GM19463 (cell line): ENCODE results near the gene PET100.

ENCODE experiments used
- ATAC-seq: cut with Tn5 transposase; IDR thresholded peaks from one replicate; pipeline ENCODE4 v1.9.1; 2021; ENCODE audit warnings: mild to moderate bottlenecking, moderate library complexity; ENCODE audit not compliant: unreplicated experiment

PET100 gene

DNA sequence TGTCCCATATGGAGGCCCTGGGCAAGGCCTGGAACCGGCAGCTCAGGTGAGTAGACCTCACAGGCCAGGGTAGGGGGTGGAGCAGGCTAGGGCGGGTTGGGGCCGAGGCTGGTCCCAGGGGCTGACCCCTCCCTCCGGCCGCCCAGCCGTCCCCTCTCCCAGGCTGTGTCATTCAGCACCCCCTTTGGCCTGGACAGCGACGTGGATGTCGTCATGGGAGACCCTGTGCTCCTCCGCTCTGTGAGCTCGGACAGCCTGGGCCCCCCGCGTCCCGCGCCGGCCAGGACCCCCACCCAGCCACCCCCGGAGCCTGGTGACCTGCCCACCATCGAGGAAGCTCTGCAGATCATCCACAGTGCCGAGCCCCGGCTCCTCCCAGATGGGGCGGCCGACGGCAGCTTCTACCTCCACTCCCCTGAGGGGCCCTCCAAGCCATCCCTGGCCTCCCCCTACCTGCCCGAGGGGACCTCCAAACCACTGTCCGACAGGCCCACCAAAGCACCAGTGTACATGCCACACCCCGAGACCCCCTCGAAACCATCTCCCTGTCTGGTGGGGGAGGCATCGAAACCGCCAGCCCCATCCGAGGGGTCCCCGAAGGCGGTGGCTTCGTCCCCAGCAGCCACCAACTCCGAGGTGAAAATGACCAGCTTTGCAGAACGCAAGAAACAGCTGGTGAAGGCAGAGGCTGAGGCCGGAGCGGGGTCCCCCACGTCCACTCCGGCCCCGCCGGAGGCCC lies 17.9 kb upstream of the PET100 start:
- ATAC-seq = no peak

DNA sequence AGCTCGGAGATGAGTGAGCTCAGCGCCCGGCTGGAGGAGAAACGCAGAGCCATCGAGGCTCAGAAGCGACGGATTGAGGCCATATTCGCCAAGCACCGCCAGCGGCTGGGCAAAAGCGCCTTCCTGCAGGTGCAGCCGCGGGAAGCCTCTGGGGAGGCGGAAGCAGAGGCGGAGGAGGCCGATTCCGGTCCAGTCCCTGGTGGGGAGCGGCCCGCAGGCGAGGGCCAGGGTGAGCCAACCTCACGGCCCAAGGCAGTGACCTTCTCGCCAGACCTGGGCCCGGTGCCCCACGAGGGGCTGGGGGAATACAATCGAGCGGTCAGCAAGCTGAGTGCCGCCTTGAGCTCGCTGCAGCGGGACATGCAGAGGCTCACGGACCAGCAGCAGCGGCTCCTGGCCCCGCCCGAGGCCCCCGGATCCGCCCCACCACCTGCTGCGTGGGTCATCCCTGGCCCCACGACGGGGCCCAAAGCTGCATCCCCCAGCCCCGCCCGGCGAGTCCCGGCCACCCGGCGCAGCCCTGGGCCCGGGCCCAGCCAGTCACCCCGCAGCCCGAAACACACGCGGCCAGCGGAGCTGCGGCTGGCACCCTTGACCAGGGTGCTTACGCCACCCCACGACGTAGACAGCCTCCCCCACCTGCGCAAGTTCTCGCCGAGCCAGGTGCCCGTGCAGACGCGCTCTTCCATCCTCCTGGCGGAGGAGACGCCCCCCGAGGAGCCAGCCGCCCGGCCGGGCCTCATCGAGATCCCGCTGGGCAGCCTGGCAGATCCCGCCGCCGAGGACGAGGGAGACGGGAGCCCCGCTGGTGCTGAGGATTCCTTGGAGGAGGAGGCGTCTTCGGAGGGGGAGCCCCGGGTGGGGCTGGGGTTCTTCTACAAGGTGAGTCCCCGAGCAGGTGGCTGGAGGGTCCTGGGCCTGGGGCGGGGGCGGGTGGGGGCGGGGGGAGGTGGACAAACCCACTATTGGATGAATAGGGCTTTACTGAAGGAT lies 17.0 kb upstream of the PET100 start:
- ATAC-seq = no peak

DNA sequence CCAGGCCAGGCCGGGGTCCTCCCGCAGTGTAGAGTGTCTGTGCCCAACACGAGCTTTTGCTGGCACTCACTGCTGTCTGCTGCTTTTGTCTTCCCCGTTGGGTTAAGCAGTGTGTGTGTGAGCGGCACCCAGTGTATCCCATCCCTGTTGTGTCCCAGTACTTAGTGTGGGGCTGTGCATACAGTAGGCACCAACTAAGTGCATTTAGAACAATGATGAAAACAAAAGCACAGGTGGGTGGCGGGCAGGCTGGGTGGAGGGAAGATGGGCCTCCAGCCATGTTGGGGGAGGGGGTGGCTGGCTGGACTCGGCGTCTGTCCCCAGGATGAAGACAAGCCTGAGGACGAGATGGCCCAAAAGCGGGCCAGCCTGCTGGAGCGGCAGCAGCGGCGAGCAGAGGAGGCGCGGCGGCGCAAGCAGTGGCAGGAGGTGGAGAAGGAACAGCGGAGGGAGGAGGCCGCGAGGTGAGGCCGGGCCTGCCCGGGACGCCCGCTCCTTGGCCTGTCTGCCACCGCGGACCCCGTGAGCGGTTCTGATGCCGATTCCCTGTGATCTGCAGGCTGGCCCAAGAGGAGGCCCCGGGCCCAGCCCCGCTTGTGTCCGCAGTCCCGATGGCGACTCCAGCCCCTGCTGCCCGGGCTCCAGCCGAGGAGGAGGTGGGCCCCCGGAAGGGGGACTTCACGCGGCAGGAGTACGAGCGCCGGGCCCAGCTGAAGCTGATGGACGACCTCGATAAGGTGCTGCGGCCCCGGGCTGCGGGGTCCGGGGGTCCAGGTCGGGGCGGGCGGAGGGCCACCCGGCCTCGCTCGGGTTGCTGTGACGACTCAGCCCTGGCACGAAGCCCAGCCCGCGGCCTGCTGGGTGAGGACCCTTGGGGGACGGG lies 14.5 kb upstream of the PET100 start:
- ATAC-seq = no peak

DNA sequence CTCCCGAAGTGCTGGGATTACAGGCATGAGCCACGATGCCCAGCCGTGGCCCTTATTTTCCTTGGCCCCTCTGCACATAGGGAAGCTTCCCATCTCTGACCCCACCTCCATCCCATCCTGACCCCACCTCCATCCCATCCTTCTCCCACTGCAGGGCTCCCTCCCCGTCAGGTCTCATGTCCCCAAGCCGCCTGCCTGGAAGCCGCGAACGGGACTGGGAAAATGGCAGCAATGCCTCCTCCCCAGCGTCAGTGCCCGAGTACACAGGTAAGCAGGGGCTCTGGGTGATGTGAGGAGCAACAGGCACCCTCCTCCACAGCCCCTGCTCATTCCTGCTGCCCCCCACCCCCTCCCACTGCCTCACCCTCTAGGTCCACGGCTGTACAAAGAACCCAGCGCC lies 12.4 kb upstream of the PET100 start:
- ATAC-seq = no peak

DNA sequence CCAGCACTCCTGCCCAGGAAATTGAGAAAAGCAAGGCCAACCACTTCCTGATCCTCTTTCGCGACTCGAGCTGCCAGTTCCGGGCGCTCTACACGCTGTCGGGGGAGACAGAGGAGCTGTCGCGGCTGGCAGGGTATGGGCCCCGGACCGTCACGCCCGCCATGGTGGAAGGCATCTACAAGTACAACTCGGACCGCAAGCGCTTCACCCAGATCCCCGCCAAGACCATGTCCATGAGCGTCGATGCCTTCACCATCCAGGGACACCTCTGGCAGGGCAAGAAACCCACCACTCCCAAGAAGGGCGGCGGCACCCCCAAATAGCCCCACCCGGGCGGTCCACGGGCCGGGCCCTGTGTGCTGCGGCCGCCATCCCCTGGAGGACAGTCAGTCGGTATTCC lies 11.9 kb upstream of the PET100 start:
- ATAC-seq = no peak

DNA sequence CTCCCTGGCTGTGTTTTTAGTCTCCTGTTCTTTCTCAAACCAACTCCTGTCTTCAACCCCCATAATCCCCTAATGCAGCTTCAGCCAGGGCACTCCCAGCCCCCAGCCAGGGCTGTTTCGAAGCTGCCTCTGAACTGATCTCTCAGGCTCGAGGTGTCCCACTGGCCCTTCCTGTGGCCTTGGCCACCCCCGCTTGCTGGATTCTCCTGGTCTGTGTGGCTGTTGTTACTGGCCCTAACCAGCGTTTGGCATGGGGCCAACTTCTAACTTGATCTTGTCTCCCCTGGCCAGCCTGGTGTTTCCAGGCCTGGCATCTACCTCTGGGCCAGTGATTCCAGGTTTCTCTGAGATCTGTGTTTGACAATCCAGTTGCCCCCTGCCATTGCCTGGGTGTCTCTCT lies 11.2 kb upstream of the PET100 start:
- no peak for ATAC-seq

DNA sequence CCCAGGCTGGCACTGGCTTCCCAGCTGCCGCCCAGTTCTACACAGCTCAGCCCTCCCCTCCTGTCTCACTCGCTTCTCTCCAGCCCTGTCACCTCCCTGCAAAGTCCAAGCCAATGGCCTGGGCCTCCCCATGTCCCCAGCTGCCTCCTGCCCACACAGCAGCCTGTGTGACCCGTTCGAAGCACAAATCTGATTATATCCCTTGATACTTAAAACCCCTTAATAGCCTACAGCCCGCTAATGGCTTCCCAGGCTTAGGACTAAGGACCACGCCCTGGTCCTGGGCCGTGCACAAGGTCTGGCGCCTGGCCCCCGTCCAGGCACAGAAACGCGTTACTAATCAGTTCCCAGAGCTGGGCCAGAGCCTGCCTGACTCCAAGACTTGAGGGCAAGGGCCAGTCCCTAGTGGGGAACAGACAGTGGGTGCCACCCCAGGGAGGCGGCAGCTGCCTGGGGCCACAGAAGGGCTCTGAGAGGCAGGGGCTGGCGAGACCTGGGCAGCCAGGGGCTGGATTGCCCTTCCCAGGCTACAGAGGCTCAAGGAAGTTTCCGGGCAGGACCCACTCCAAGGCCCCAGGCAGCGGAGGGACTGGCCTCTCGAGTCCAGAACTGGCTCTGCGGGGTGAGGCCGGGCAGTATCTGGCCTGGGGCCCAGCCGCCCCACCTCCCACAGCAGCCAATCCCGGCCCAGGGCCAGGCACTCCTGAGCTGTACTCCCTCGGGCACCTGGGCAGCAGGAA lies 10.7 kb upstream of the PET100 start:
- no peak for ATAC-seq

DNA sequence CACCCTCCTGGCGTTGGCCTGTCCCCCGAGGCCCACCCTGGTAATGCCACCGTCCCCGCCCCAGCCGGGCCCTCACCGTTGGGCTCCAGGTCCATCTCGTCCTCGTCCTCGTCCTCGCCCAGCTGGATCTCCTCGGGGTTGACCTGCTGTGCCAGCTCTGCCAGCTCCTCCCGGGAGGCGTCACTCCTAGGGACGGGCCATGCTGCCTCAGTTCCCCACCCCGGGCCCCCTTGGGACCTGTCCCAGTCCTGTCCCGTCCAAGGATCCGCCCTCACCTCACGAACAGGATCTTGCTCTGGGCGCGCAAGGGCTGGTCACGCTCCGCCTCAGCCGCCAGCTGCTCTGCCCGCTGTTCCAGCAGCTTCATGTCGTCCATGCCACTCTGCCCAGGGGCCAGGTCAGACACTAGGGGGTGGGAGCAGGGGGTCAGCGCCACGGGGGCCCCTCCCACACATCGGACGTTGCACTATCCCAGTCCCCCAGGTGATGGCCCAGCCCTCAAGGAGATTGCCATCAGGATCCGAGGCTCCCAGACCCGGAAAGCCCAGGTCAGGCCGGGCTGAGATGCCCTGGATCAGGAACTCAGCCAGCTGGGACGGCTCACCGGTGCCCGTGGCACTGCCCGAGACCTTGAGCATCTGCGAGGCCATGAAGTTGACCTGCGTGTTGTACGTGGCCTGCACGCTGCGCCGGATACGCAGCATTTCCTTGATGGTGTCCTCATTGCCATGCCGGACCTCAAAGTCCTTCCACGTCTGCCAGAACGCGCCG lies 9.7 kb upstream of the PET100 start:
- no peak for ATAC-seq

DNA sequence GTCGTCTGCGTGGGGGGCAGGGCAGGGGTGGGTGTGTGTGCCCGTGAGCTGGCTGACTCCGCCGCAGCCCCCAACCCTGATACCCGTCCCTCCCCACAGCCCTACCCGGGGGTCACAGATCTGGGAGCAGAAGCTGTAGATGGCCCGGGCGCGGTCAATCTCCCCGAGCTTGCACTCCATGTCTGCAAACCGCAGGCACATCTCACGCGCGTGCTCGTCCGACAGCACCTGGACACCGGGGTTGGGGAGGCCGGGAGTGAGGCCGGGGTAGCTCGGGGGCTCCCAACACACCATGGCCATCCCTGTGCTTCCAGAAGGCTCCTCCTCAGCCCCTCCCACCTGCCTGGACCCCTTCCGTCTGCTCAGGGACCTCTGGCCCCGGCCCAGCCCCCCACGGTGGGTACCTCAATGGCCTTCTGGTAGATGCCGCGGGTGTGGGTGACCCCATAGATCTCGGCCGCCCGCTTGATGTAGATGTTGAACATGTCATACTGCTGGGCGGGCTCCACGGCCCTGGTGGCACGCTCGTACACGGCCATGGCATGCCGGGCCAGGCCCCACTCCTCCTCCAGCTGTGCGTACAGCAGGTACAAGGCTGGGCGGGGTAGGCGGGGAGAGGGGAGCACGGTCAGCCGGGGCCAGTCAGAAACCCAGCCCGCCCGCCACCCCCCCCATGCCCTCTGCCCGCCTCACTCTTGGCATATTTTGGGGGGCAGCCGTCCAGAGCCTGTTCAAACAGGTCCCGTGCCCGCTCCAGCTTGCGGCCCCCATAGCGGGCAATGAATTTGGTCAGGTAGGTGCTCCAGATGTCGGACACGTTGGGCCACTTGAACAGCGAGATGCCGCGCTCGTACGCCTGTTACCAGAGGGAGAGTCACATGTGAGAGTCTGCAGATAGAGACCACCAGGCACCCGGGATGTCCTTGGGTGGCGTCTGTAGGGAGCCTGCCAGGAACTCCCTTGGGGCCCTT lies 8.9 kb upstream of the PET100 start:
- no peak for ATAC-seq

DNA sequence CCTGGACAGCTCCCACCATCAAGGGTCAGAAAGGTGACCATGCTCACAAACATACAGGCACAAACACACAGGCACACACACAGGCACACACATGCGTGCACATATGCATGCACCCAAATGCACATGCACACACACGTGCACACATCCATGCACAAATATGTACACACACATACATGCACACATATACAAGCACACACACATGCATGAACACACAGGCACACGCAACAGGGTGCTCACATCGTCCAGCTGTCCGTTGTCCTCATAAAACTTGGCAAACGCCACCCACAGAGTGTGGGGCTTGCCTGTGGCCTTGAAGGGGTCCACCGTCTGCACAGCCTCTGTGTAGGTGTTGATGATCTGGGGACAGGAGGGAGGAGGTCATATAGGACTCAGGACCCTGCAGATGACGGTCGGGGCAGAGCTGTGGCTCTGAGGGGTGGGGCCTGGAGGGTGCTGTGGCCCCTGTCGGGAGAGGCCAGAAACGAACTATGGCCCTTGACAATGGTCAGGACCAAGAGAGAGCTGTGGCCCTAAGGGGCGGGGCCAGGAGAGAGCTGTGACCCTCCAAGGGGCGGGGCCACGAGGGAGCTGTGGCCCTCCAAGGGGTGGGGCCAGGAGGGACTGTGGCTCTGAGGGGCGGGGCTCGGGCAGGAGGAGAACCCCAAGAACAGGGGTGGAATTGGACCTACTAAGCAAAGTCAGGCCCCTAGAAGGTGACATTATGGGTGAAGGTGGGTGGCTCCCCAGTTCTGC lies 6.5 kb upstream of the PET100 start:
- no peak for ATAC-seq

DNA sequence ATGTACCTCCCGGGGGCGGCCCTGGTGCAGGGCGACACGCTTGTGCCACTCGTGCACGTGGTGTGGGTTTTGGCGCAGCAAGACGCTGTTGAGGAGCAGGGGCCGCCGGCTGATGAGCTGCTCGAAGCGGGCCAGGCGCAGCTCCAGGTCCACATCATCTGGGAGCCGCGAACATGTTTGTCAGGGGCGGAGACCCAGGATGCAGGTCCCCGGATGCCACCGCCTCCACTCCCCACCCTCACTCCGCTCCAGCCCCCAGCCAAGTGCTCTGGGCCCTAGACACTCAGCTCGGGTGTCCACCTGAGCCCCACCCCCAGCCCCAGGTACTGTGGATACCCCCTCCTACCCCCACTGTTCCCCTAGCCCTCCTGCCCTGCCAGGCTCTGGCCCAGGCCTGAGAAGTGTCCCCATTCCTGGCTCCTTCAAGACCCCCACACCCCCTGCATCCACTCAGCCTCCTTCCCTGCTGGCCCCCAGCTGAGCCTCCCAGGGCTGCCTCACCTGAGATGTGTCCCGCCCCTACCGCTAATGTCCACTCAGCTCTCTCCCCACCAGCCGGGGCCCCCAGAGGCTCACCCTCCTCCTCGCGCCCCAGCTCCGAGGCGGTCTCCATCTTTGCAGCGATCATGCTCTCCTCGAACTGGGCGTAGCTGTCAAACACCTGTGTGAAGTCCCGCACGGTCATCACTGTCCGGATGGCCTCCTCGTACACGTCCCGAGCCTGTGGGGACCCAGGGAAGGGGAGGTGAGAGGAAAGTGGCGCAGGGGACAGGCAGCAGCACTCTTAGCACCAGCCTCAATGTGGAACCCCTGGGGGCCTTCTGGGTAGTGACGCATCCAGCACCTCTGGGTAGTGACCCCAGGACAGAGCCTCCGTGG lies 5.6 kb upstream of the PET100 start:
- ATAC-seq = no peak

DNA sequence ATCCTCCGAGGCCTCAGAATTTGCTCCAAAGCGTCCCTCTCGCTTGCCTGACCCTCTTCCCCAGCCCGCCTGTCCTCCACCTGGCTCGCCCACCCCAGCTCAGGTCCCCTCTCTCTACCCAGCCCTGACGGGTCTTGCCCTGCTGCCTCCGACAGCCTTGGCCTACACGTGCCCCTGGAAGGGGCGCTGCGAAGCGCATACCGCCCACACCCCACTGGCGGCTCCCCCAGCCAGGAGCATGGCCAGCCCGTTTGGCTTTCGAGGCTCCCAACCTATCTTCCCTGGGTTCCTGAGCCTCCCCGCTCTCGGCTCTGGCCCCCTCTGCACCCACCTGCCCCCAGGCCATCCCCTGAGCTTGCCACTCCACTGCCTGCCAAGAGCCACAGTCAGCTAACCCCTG lies 4.8 kb upstream of the PET100 start:
- ATAC-seq = no peak

DNA sequence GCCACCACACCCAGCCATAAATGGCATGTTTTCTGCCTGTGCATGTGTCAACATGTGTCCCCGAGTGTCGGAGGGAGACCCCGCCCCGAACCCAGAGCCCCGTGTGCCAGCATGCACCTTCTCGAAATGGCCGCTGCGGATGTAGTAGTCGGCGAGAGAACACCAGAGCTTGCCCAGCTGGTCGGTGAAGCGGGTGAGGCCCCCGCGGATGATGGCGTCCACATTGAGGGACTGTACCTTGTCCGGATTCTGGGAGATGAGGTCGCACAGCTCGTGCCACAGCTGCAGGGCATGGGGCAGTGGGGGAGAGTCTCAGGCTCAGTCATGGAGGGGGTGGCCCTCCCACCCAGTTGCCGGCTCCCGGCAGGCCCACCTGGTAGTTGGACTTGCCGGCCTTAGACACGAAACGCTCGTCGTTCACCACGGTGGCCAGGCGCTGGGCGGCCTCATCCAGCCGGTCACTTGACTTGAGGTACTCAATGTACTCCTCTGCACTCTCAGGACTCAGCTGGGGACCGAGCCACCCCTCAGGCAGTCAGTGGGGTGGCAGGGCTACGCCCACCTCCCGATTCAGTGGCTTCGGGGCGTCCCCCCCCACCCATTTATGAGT lies 3.7 kb upstream of the PET100 start:
- ATAC-seq = no peak

DNA sequence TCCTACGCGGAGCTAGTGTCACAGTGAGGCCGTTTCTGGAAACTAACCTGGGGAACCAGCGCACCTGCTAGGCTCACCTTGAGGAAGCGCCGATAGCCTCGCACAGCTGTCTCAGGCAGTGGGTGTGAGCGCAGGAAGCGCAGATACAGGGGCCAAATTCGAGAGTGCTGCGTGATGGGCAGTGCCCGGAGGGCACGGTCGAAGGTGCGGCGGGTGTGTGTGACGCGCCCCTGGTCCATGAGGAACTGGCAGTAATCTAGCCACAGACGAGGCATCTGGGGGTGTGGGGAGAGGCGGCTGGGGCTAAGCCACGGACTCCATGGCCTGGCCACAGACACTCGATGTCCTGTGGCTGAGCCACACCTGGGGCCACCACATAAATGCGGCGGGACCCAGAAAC lies 2.4 kb upstream of the PET100 start:
- ATAC-seq = no peak

DNA sequence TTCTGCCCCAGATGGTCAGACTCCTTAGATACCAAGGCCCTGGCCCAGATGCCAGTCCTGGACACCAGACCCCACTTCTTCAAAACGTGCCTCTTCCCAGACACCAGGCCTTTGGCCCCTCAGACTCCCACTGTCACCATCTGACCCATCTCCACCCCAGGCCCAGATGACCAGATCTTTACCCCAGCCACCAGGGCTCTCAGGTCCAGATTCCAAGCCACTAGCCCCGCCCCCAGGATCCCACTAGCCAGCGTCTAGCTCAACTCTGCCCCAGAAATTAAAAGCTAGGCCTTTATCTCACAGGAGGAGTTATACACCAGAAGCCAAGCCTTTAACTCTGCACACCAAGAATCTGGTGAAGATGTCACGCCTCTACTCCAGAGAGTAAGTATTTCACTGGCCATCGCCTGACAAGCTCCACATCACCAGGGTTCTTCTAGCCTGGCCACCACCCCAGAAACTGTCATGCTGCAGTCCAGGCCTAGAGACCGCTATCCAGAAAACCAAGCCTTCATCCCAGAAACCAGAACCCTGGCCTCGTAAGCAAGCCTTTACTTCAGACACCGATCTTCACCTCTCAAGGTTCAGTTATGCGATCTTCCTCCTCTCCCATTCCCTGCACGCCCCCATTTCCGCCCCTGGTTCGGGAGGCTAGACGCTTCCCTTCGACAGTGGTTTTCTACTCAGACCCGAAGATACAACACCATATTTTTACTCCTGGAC lies 843 bp upstream of the PET100 start:
- no peak for ATAC-seq

DNA sequence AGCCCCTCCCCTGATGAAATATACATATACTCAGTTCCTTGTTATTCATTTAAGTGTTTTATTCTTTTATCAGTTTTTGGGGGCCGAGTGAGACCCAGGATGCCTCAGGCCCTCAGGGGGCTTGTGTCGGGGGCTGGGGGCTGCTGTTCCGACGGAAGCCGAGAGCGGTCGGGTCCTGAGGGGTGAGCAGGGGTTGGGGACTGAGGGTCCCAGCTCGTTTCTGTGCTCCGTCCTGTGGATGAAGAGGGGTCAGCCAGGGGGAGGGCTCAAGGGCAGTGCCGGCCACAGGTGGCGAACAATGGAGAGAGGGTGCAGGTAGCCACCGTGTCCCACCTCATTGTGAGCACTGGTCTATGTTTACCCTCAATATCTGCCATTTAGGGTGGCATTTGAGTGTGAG lies 2.0 kb downstream of the PET100 start:
- no peak for ATAC-seq
